H1 (cell line): ENCODE results near the gene TSGA10.

Experiments
- CTCF ChIP-seq, 3 experiments: IDR thresholded peaks; 1 replicate in 2 of 3; 2 replicates in 1 of 3; pipeline versions ENCODE4 v1.5.1 to v1.6.1; 2011; ENCODE audit warnings: low read length in 3 of 3, mild to moderate bottlenecking in 3 of 3, inconsistent platforms in 2 of 3, low read depth in 1 of 3, moderate library complexity in 1 of 3; ENCODE audit not compliant: insufficient read depth in 1 of 3; ENCODE audit errors: control extremely low read depth in 1 of 3
- SIN3A ChIP-seq, 2 experiments: IDR thresholded peaks in 1 of 2; conservative IDR thresholded peaks in 1 of 2; 2 replicates each; pipeline ENCODE4 v1.6.1; 2011 to 2012; ENCODE audit warnings: low read length in 2 of 2, improper control_type of control experiment in 1 of 2, low read depth in 1 of 2, mild to moderate bottlenecking in 1 of 2
- TAF1 ChIP-seq: IDR thresholded peaks from 2 replicates; pipeline ENCODE4 v1.6.1; 2011; ENCODE audit warnings: mild to moderate bottlenecking, low read depth, low read length

- TF ChIP-seq TAF1, result no peak
- TF ChIP-seq SIN3A (conservative IDR thresholded peaks at IDR 0.05 in 1 of 2, IDR thresholded peaks at IDR 0.05 in 1 of 2; ENCODE audit: low read depth in 1 of 2, low read length in 2 of 2), result no peak
- no peak for TF ChIP-seq CTCF (IDR thresholded peaks at IDR 0.05; ENCODE audit: control extremely low read depth in 1 of 3, insufficient read depth in 1 of 3, low read depth in 1 of 3, low read length in 3 of 3)
Measured at GRCh38 chr2:99183025-99183424, 28.3 kb upstream of the TSGA10 start.
